Fibroblast of upper back skin (primary cell): ENCODE data around the gene DBN1.
"Not testable (repeated sequence)": the region's sequence is repeated elsewhere in the genome, so short reads cannot be mapped to it uniquely, and the experiment has no call there.

Experiments used
- DNase-seq: peaks from one replicate; pipeline ENCODE4 v3.0.0-alpha.2; 2013

The DBN1 gene

GRCh38 chr5:177490992-177491391 lies 17.6 kb upstream of the DBN1 start:
- no peak for DNase-seq

- no peak for DNase-seq
These were observed 17.0 kb upstream of the DBN1 start for GRCh38 chr5:177490311-177490991.

- DNase-seq, result no peak
These were observed 15.8 kb upstream of the DBN1 start for GRCh38 chr5:177489119-177489716.

- DNase-seq, result no peak
These were observed 14.5 kb upstream of the DBN1 start for GRCh38 chr5:177487975-177488374.

GRCh38 chr5:177487144-177487543 lies 13.7 kb upstream of the DBN1 start:
- DNase-seq, result no peak

- DNase-seq, result no peak
These were observed 12.8 kb upstream of the DBN1 start for GRCh38 chr5:177486256-177486655.

- not testable (repeated sequence) for DNase-seq
These were observed 12.3 kb upstream of the DBN1 start for GRCh38 chr5:177485753-177486152.

- DNase-seq, result no peak
These were observed 11.6 kb upstream of the DBN1 start for GRCh38 chr5:177484902-177485549.

GRCh38 chr5:177483994-177484901 lies 10.8 kb upstream of the DBN1 start:
- no peak for DNase-seq

- no peak for DNase-seq
These were observed 9.6 kb upstream of the DBN1 start for GRCh38 chr5:177483042-177483441.

- no peak for DNase-seq
These were observed 8.9 kb upstream of the DBN1 start for GRCh38 chr5:177482359-177482795.

GRCh38 chr5:177479774-177480173 lies 6.3 kb upstream of the DBN1 start:
- DNase-seq, result peak; percentile 51

GRCh38 chr5:177478711-177479646 lies 5.5 kb upstream of the DBN1 start:
- peak; percentile 60 for DNase-seq

- DNase-seq, result peak; percentile 46
These were observed 4.5 kb upstream of the DBN1 start for GRCh38 chr5:177477701-177478477.

- DNase-seq, result peak; percentile 77
These were observed 3.2 kb upstream of the DBN1 start for GRCh38 chr5:177476531-177477233.

GRCh38 chr5:177475563-177476427 lies 2.4 kb upstream of the DBN1 start:
- DNase-seq, result no peak

GRCh38 chr5:177474846-177475562 lies 1.6 kb upstream of the DBN1 start:
- DNase-seq, result peak; percentile 42

- peak; percentile 44 for DNase-seq
These were observed 605 bp upstream of the DBN1 start for GRCh38 chr5:177474002-177474476.
